GM12878 (cell line): Measurements from ENCODE around the gene FRMPD2. TPM values are rescaled to one million over a fixed set of nuclear protein-coding genes. Genes with fewer than 3 reads are reported as not detected.

ENCODE experiments used
- BACH1 ChIP-seq: fragments of 450-650 bp; IDR thresholded peaks from 2 replicates; pipeline ENCODE4 v1.6.1; 2017; ENCODE audit warnings: mild to moderate bottlenecking, borderline replicate concordance
- BHLHE40 ChIP-seq, 2 experiments: fragments of 450-650 bp in 1 of 2; IDR thresholded peaks; 2 replicates each; pipeline ENCODE4 v1.6.1; 2011 to 2017; ENCODE audit warnings: low read depth in 2 of 2, borderline replicate concordance in 1 of 2, improper control_type of control experiment in 1 of 2, low read length in 1 of 2, mild to moderate bottlenecking in 1 of 2
- CBX5 ChIP-seq: sonication (generic); IDR thresholded peaks from 2 replicates; pipeline ENCODE4 v1.6.1; 2016; ENCODE audit warnings: low read depth, moderate library complexity, mild to moderate bottlenecking, inconsistent platforms
- GATAD2B ChIP-seq: fragments of 450-650 bp; conservative IDR thresholded peaks from 2 replicates; pipeline ENCODE4 v1.6.1; 2017; ENCODE audit warnings: low read depth, mild to moderate bottlenecking, moderate library complexity
- IKZF1 ChIP-seq: fragments of 450-650 bp; conservative IDR thresholded peaks from 2 replicates; pipeline ENCODE4 v1.6.1; 2017; ENCODE audit warnings: antibody characterized with exemption, mild to moderate bottlenecking
- KAT2A ChIP-seq: conservative IDR thresholded peaks from 2 replicates; pipeline ENCODE4 v1.6.1; 2011; ENCODE audit warnings: low read depth, low read length; ENCODE audit not compliant: control insufficient read depth
- KDM1A ChIP-seq: fragments of 200-600 bp; sonication (generic); IDR thresholded peaks from 2 replicates; pipeline ENCODE4 v1.6.1; 2016; ENCODE audit warnings: borderline replicate concordance
- MTA2 ChIP-seq: fragments of 450-650 bp; IDR thresholded peaks from 2 replicates; pipeline ENCODE4 v1.6.1; 2016; ENCODE audit warnings: low read depth, mild to moderate bottlenecking, moderate library complexity
- NFYB ChIP-seq: IDR thresholded peaks from 2 replicates; pipeline ENCODE4 v1.6.1; 2011; ENCODE audit warnings: low read depth, mild to moderate bottlenecking, low read length, improper control_type of control experiment, moderate library complexity; ENCODE audit not compliant: insufficient read depth
- NR2C1 ChIP-seq: fragments of 450-650 bp; IDR thresholded peaks from 2 replicates; pipeline ENCODE4 v1.6.1; 2017; ENCODE audit warnings: antibody characterized with exemption, mild to moderate bottlenecking, moderate library complexity
- PKNOX1 ChIP-seq: fragments of 450-650 bp; IDR thresholded peaks from 2 replicates; pipeline ENCODE4 v1.6.1; 2016; ENCODE audit warnings: mild to moderate bottlenecking
- POLR2AphosphoS2 ChIP-seq: IDR thresholded peaks from 2 replicates; pipeline ENCODE4 v1.6.1; 2011; ENCODE audit warnings: low read depth, mild to moderate bottlenecking, low read length, improper control_type of control experiment, moderate library complexity
- POU2F2 ChIP-seq: IDR thresholded peaks from 3 replicates; pipeline ENCODE4 v1.6.1; 2011; ENCODE audit warnings: low read depth, mild to moderate bottlenecking, low read length, borderline replicate concordance
- RAD51 ChIP-seq: fragments of 450-650 bp; IDR thresholded peaks from 2 replicates; pipeline ENCODE4 v1.6.1; 2016; ENCODE audit warnings: moderate library complexity, mild to moderate bottlenecking, inconsistent platforms
- RELA ChIP-seq: fragments of 450-650 bp; IDR thresholded peaks from 2 replicates; pipeline ENCODE4 v1.8.0; 2014; ENCODE audit warnings: borderline replicate concordance; ENCODE audit not compliant: partially characterized antibody
- SKIL ChIP-seq: fragments of 450-650 bp; IDR thresholded peaks from 2 replicates; pipeline ENCODE4 v1.6.1; 2017; ENCODE audit warnings: mild to moderate bottlenecking, low read depth, inconsistent platforms; ENCODE audit not compliant: poor library complexity, severe bottlenecking
- SMARCA5 ChIP-seq: fragments of 450-650 bp; IDR thresholded peaks from 2 replicates; pipeline ENCODE4 v1.6.1; 2017; ENCODE audit warnings: mild to moderate bottlenecking
- SP1 ChIP-seq: IDR thresholded peaks from one replicate; pipeline ENCODE4 v1.6.1; 2011; ENCODE audit warnings: low read depth, low read length
- TAF1 ChIP-seq: IDR thresholded peaks from 2 replicates; pipeline ENCODE4 v1.6.1; 2011; ENCODE audit warnings: mild to moderate bottlenecking, low read depth, low read length, borderline replicate concordance
- USF2 ChIP-seq: IDR thresholded peaks from 2 replicates; pipeline ENCODE4 v1.6.1; 2011; ENCODE audit warnings: low read depth, low read length, improper control_type of control experiment, borderline replicate concordance
- ZNF687 ChIP-seq: fragments of 450-650 bp; IDR thresholded peaks from 2 replicates; pipeline ENCODE4 v1.6.1; 2017; ENCODE audit warnings: mild to moderate bottlenecking, moderate library complexity
- ZSCAN29 ChIP-seq: fragments of 450-650 bp; IDR thresholded peaks from 2 replicates; pipeline ENCODE4 v1.6.1; 2017; ENCODE audit warnings: mild to moderate bottlenecking, moderate library complexity
- ZZZ3 ChIP-seq: IDR thresholded peaks from 2 replicates; pipeline ENCODE4 v1.6.1; 2011; ENCODE audit warnings: low read depth; ENCODE audit not compliant: control insufficient read depth, insufficient read length
- polyA plus RNA-seq, 11 experiments: library from polyadenylated mRNA; depleted of rRNA in 4 of 11; unstranded in 6 of 11; stranded (reverse) in 5 of 11; fragments of >200 nt; fragmentation: Nextera tagmentation in 4 of 11; fragmentation: Illumina TruSeq in 1 of 11; extraction: Ambion mirVana in 4 of 11; extraction: Trizol in 1 of 11; gene quantifications; 1 replicate in 1 of 11; 2 replicates in 10 of 11; pipeline versions ENCODE4 v1.2.1 to v1.2.3, GENCODE V29; 2011 to 2016; ENCODE audit warnings: inconsistent platforms in 2 of 11, missing spikeins in 2 of 11, low read depth in 1 of 11
- total RNA-seq, 4 experiments: library from RNA; depleted of rRNA in 3 of 4; stranded (reverse); fragments of >200 nt in 3 of 4; fragmentation: Illumina TruSeq in 1 of 4; extraction: Trizol in 1 of 4; gene quantifications; 2 replicates each; pipeline versions ENCODE4 v1.2.1 to v1.2.3, GENCODE V29; 2013 to 2021

The FRMPD2 gene
- total and polyA plus RNA-seq, 10 of the 15 experiments (the other 5 are each of a cell fraction or from before 2014, with no cell fraction given), result 0.38 to 5.7 (median 1.4) TPM

- TF ChIP-seq IKZF1, result peak; percentile 72
- TF ChIP-seq MTA2, result no peak
- TF ChIP-seq USF2, result peak; percentile 65
- TF ChIP-seq SKIL, result no peak
- TF ChIP-seq POLR2AphosphoS2, result peak; percentile 58; the same call in 1 of the 2 replicates
- 0 out of 3 replicates have a peak, but pooled peaks have one; percentile 7 for TF ChIP-seq POU2F2
- peak; percentile 12 for TF ChIP-seq RELA
- peak; percentile 54; the same call in 1 of the 2 replicates for TF ChIP-seq BACH1
- no peak for TF ChIP-seq KDM1A
- TF ChIP-seq NR2C1, result peak; percentile 43; the same call in 1 of the 2 replicates
- TF ChIP-seq RAD51, result peak; percentile 67
- TF ChIP-seq ZNF687, result peak; percentile 74
- 0 out of 2 replicates have a peak, but pooled peaks have one; percentile 34 for TF ChIP-seq ZSCAN29
- TF ChIP-seq NFYB, result 0 out of 2 replicates have a peak, but pooled peaks have one; percentile 25
- TF ChIP-seq GATAD2B, result 0 out of 2 replicates have a peak, but pooled peaks have one; percentile 10
- 0 out of 2 replicates have a peak, but pooled peaks have one; percentile 22 for TF ChIP-seq PKNOX1
- TF ChIP-seq CBX5, result no peak
- no peak for TF ChIP-seq KAT2A
- TF ChIP-seq TAF1, result peak; percentile 37; the same call in 1 of the 2 replicates
- peak; percentile 96 to 99 for TF ChIP-seq BHLHE40 (IDR thresholded peaks at IDR 0.05; ENCODE audit: borderline replicate concordance in 1 of 2, low read depth in 2 of 2, low read length in 1 of 2)
- TF ChIP-seq SP1, result peak; percentile 42
- no peak for TF ChIP-seq ZZZ3
- peak; percentile 64 for TF ChIP-seq SMARCA5
Measured at GRCh38 chr10:48306265-48306869, 31.9 kb upstream of the FRMPD2 start, which contains the start of gene MAPK8 (continued).
